Tibial nerve (tissue), 4 donors: ENCODE data around the gene PRLR. TPM values are rescaled to one million over a fixed set of nuclear protein-coding genes. Genes with fewer than 3 reads are reported as not detected.

ENCODE experiments used
- DNase-seq, 2 donors: peaks; one replicate each; pipeline ENCODE4 v3.0.0-alpha.2; 2019; ENCODE audit warnings: low spot score in 2 of 2
- H3K27ac ChIP-seq, 4 donors: fragments of 200-600 bp; sonication (generic) in 3 of 4; one replicate each; pipeline ENCODE4 v1.5.1; 2017 to 2019; ENCODE audit warnings: mild to moderate bottlenecking in 1 of 4
- H3K27me3 ChIP-seq, 2 donors: fragments of 200-600 bp; sonication (generic) in 1 of 2; one replicate each; pipeline versions ENCODE4 v1.5.1 to v1.6.0; 2017 to 2019
- H3K36me3 ChIP-seq, 3 donors: fragments of 200-600 bp; sonication (generic); one replicate each; pipeline ENCODE4 v1.5.1; 2018 to 2019
- H3K4me1 ChIP-seq, 4 donors: fragments of 200-600 bp; sonication (generic) in 3 of 4; one replicate each; pipeline ENCODE4 v1.5.1; 2017 to 2019
- H3K4me3 ChIP-seq, 4 donors: fragments of 200-600 bp; sonication (generic) in 3 of 4; one replicate each; pipeline ENCODE4 v1.5.1; 2017 to 2019; ENCODE audit warnings: mild to moderate bottlenecking in 1 of 4, moderate library complexity in 1 of 4
- H3K9me3 ChIP-seq, 4 donors: fragments of 200-600 bp; sonication (generic) in 3 of 4; one replicate each; pipeline ENCODE4 v1.5.1; 2017 to 2019
- EP300 ChIP-seq, 2 donors: sonication (generic); formaldehyde crosslinking; IDR thresholded peaks; one replicate each; pipeline ENCODE4 v1.6.1; 2017; ENCODE audit warnings: antibody characterized with exemption in 2 of 2, mild to moderate bottlenecking in 1 of 2
- POLR2A ChIP-seq, 2 donors: fragments of 450-650 bp; IDR thresholded peaks; one replicate each; pipeline ENCODE4 v1.6.1; 2017; ENCODE audit warnings: antibody characterized with exemption in 2 of 2, mild to moderate bottlenecking in 2 of 2, moderate library complexity in 2 of 2
- WGBS, 2 donors: methylation state at CpG; one replicate each; pipeline ENCODE4 v1.1.5; 2018; 5-methylcytosine and 5-hydroxymethylcytosine counted together
- total RNA-seq, 4 donors: library from RNA; depleted of rRNA; stranded (reverse); fragments of >200 nt; gene quantifications; one replicate each; pipeline ENCODE4 v1.1.0, GENCODE V29; 2016
- TF ChIP-seq, protein P1 (sequence below), 5 experiments: fragments of 200-600 bp in 3 of 5; fragments of 450-650 bp in 2 of 5; sonication (generic) in 3 of 5; IDR thresholded peaks; one replicate each; pipeline ENCODE4 v1.5.1; 2016 to 2019; ENCODE audit warnings: antibody characterized with exemption in 5 of 5, mild to moderate bottlenecking in 3 of 5, moderate library complexity in 2 of 5

The PRLR gene
- total RNA-seq, 4 donors from 2014 or later: 0.84 to 5.3 (median 4.0) TPM

DNA sequence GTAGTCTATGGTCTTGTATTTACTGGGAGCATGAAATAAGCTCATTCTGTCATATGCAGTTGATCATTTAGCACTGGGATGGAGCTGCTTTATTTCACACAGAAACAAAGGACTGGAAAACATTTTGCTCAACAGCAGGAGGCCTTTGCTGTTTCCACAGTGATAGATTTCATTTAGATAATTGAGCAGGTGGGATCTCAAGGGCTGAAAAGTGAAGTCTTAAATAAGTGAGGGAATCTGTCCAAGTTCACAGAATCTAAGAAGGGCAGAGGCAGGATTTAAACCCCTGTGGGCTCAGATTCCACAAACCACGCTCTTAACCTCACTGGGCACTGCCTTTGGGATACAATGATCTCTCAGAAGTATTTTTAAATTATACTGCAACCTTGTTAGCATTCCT lies 47.8 kb downstream of the PRLR start:
- Histone ChIP-seq H3K4me1 (no peaks in the 10 kb centered on the region), H3K9me3 (no peaks in the 10 kb centered on the region), H3K4me3 (no peak overlapping the region), H3K36me3 (no peaks in the 10 kb centered on the region), H3K27ac (no peak overlapping the region), H3K27me3 (no peaks in the 10 kb centered on the region)
- DNase-seq: no peak
- TF ChIP-seq POLR2A (IDR thresholded peaks at IDR 0.05) (no peak), EP300 (IDR thresholded peaks at IDR 0.05) (no peak)
- TF ChIP-seq, protein P1, sequence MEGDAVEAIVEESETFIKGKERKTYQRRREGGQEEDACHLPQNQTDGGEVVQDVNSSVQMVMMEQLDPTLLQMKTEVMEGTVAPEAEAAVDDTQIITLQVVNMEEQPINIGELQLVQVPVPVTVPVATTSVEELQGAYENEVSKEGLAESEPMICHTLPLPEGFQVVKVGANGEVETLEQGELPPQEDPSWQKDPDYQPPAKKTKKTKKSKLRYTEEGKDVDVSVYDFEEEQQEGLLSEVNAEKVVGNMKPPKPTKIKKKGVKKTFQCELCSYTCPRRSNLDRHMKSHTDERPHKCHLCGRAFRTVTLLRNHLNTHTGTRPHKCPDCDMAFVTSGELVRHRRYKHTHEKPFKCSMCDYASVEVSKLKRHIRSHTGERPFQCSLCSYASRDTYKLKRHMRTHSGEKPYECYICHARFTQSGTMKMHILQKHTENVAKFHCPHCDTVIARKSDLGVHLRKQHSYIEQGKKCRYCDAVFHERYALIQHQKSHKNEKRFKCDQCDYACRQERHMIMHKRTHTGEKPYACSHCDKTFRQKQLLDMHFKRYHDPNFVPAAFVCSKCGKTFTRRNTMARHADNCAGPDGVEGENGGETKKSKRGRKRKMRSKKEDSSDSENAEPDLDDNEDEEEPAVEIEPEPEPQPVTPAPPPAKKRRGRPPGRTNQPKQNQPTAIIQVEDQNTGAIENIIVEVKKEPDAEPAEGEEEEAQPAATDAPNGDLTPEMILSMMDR (IDR thresholded peaks at IDR 0.05): no peak
- 79 to 98% methylated on average over 1 of the region's 1 CpG for WGBS, 2 donors

DNA sequence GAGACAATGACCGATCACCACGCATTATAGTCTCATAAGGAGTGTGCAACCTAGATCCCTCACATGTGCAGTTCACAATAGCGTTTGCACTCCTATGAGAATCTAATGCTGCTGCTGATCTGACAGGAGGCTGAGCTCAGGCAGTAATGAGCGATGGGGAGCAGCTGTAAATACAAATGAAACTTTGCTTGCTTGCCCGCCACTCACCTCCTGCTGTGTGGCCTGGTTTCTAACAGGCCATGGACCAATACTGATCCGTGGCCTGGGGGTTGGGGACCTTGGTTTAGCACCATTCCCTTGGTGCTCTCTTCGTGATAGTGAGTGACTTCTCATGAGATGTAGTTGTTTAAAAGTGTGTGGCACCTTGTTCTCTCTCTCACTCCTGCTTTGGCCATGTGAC lies 50.2 kb downstream of the PRLR start:
- TF ChIP-seq EP300 (IDR thresholded peaks at IDR 0.05) (no peak), POLR2A (IDR thresholded peaks at IDR 0.05) (no peak)
- TF ChIP-seq, protein P1 (IDR thresholded peaks at IDR 0.05): no peak
- WGBS, 2 donors: 93 to 99% methylated on average over 7 of the region's 7 CpGs
- Histone ChIP-seq H3K4me1 (no peaks in the 10 kb centered on the region), H3K27ac (no peak overlapping the region), H3K27me3 (no peaks in the 10 kb centered on the region), H3K4me3 (no peak overlapping the region), H3K36me3 (no peaks in the 10 kb centered on the region), H3K9me3 (no peaks in the 10 kb centered on the region)
- DNase-seq: no peak

DNA sequence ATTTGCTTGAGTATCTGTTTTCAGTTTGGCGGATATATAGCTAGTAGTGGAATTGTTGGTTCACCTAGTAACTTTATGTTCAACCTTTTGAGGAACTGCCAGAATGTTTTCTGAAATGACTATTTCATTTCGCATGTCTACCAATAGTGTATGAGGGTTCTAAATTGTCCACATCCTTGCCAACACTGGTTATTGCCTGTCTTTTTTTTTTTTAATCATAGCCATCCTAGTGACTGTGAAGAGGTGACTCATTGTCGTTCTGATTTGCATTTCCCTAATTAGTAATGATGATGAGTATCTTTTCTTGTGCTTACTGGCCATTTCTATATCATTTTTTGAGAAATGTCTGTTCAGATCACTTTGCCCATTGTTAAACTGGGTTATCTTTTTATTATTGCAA lies 52.5 kb downstream of the PRLR start:
- TF ChIP-seq, protein P1 (IDR thresholded peaks at IDR 0.05): no peak
- no peak for TF ChIP-seq EP300 (IDR thresholded peaks at IDR 0.05)
- TF ChIP-seq POLR2A (IDR thresholded peaks at IDR 0.05): no peak
- DNase-seq: no peak
- Histone ChIP-seq H3K27me3 (no peaks in the 10 kb centered on the region), H3K4me1 (peaks cover 0 to 7% (median 0%) of the 10 kb centered on the region in 4 donors), H3K36me3 (no peaks in the 10 kb centered on the region), H3K4me3 (no peak overlapping the region), H3K27ac (no peak overlapping the region), H3K9me3 (no peaks in the 10 kb centered on the region)
- 92 to 93% methylated on average over 3 of the region's 3 CpGs for WGBS, 2 donors

DNA sequence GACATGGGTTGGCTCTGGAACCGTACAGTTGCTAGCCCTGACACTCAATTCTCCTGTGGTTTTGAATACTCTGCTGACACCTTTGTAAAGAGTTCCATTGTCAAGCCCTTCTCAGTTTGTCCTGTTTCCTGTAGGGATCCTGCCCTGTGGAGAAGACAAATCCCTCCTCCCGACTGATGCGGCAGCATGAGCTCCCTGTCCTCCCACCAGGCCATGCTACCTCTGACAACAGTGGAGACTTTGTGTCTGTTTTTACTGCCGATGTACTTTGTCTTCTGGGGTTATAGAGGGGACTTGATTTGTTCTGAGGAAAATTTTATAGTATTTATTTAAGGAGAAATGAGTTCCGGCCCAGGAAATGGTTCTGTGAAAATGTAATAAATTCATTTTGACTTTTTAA lies 57.8 kb downstream of the PRLR start:
- H3K27me3 ChIP-seq: no peaks in the 10 kb centered on the region
- peaks cover 0 to 8% (median 0%) of the 10 kb centered on the region in 4 donors for H3K4me1 ChIP-seq
- no peak overlapping the region for H3K4me3 ChIP-seq
- WGBS, 2 donors: 49 to 52% methylated on average over 5 of the region's 5 CpGs
- TF ChIP-seq POLR2A (IDR thresholded peaks at IDR 0.05) (no peak), EP300 (IDR thresholded peaks at IDR 0.05) (no peak)
- TF ChIP-seq, protein P1 (IDR thresholded peaks at IDR 0.05): no peak
- H3K36me3 ChIP-seq: no peaks in the 10 kb centered on the region
- no peak overlapping the region for H3K27ac ChIP-seq
- peaks cover 0 to 8% (median 0%) of the 10 kb centered on the region in 4 donors for H3K9me3 ChIP-seq
- DNase-seq: no peak

DNA sequence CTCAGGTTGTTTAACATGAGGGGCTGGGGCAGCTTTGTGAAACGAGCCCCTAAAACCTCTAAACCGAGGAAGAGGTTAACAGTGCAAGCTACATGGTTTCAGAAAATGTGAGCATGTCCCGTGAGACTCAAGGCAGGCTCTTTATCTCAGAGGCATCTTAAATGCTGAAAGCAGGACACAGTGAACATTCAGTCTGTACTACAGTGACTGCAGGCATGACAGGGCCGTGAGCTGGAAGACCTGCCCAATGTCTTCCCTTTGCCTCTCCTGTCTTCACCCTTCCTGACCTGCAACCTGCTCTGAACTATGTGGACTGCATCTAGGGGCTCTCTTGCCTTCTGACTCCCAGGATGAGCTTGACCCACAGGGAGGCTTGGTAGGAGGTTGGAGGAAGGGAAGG lies 58.3 kb downstream of the PRLR start:
- Histone ChIP-seq H3K9me3 (peaks cover 0 to 8% (median 0%) of the 10 kb centered on the region in 4 donors), H3K36me3 (no peaks in the 10 kb centered on the region), H3K4me3 (no peak overlapping the region), H3K27ac (no peak overlapping the region), H3K4me1 (peaks cover 0 to 8% (median 0%) of the 10 kb centered on the region in 4 donors), H3K27me3 (no peaks in the 10 kb centered on the region)
- TF ChIP-seq POLR2A (IDR thresholded peaks at IDR 0.05) (no peak), EP300 (IDR thresholded peaks at IDR 0.05) (no peak)
- TF ChIP-seq, protein P1 (IDR thresholded peaks at IDR 0.05): no peak
- DNase-seq: no peak
- 71 to 82% methylated on average over 4 of the region's 4 CpGs for WGBS, 2 donors
